ENCODE results near the gene ANKRD35.
"Not testable (repeated sequence)": the region's sequence is repeated elsewhere in the genome, so short reads cannot be mapped to it uniquely, and the experiment has no call there.

ANKRD35 gene, protein sequence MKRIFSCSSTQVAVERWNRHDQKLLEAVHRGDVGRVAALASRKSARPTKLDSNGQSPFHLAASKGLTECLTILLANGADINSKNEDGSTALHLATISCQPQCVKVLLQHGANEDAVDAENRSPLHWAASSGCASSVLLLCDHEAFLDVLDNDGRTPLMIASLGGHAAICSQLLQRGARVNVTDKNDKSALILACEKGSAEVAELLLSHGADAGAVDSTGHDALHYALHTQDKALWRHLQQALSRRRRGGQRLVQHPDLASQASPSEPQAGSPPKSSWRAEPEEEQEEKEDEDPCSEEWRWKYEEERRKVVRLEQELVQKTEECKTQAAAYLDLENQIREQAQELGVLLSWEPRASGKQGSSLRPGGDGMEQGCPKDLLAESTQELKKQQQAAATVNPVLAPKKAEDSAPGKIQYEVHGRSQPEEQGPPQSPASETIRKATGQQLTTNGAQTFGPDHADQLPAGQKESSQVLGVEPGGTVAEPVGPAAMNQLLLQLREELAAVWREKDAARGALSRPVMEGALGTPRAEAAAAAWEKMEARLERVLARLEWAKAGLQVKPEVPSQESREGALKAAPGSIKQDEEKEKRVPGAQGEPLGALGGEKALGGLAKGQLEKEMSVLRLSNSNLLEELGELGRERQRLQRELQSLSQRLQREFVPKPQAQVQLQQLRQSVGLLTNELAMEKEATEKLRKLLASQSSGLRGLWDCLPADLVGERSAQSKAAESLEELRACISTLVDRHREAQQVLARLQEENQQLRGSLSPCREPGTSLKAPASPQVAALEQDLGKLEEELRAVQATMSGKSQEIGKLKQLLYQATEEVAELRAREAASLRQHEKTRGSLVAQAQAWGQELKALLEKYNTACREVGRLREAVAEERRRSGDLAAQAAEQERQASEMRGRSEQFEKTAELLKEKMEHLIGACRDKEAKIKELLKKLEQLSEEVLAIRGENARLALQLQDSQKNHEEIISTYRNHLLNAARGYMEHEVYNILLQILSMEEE

DNA sequence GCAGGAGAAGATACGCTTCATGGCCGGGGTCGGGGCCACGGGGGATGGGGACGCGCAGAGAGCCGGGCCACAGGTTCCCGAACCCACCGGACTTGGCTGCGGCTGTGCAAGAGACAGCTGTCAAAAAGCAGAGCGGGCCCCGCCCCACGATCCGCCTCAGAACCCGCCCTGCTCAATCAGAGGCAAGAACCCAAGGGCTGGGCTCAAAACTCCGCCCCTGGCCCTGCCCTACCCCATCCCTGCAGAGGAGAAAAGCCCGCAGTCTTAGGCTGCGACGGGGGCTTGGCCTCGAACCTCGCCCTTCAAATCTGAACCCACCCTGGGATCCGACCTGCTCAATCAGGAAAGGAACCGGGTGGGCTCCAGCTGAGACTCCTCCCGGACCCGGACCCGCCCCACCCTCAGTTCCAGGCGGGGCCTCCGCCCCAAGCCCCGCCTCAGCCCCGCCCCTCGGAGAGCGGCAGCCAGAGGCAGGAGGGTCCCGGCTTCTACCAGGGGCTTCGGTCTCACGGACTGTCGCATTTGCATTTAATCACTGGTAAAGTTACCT, at the start of gene ANKRD35:
Gene ANKRD35 (minus strand): TSS at position 129 of the 550 bp plus-strand sequence. CDS start 108 bp downstream, at position 21.
- peak; percentile 90 for DNase-seq

DNA sequence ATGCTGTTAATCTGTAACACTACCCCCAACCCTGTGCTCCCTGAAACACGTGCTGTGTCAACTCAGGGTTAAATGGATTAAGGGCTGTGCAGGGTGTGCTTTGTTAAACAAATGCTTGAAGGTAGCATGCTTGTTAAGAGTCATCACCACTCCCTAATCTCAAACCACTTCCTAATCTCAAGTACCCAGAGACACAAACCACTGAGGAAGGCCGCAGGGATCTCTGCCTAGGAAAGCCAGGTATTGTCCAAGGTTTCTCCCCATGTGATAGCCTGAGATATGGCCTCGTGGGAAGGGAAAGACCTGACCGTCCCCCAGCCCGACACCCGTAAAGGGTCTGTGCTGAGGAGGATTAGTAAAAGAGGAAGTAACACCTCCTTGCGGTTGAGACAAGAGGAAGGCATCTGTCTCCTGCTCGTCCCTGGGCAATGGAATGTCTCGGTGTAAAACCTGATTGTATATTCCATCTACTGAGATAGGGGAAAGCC, 46.9 kb upstream of the ANKRD35 start:
- not testable (repeated sequence) for DNase-seq

DNA sequence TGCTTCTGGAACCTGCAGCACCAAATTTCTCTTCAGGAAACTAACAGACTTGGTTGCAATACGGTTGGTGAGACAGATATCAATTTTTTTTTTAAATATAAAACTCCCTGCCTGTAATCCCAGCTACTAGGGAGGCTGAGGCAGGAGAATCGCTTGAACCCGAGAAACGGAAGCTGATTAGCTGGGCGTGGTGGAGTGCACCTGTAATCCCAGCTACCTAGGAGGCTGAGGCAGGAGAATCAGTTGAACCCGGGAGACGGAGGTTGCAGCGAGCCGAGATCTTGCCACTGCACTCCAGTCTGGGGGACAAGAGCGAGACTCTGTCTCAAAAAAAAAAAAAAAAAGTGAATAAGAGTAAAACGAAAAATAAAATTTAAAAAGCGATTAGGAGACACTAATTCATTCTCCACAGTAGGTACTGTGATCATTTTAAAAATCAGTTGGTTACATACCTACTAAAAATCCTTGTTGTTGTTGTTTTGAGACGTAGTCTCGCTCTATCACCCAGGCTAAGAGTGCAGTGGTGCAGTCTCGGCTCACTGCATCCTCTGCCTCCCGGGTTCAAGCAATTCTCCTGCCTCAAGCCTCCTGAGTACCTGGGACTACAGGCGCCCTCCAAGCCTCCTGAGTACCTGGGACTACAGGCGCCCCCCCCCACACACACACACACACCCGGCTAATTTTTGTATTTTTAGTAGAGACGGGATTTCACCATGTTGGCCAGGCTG, 42.4 kb upstream of the ANKRD35 start:
- no peak for DNase-seq

DNA sequence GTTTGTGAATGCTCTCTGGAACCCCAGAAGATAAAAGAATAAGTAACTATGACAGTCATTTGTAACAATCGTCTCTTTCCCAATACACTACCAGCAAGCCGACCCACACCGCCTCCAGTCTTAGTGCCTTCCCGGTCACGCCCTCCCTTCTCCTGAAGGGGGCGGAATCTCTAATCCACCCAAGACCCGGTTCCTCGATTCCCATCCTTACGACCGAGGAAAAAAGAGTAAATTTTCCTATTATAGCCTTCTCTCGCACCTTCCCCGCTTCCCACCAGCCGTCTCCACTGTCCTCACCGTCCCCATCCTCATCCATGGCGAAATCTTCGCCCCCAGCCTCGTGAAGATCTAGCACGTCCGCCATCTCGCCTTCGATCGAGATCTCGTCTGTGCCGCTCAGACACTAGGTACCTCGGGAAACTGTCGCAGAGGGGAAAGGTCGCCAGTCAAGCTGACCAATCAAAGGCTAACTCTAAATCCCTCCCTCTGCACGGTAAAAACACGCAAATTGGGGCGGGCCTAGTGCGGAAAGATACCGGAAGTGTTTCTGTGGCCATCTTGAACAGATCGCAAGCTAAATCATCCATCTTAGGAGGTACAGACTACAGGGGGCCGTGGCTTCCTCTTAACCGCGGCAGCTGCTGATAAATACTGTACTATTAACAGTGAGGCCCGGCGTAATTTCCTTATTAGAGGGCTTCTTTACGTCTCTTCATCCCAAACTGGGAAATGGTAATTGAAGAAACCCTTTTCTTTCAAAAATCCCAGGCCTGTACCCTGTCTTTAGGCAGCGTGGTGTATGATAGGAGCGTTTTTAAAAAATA, 41.6 kb upstream of the ANKRD35 start, which contains the start of gene RBM8A:
Gene RBM8A (minus strand): TSS at position 422 of the 824 bp plus-strand sequence. CDS start 58 bp downstream, at position 364.
- DNase-seq, result peak; percentile 85

DNA sequence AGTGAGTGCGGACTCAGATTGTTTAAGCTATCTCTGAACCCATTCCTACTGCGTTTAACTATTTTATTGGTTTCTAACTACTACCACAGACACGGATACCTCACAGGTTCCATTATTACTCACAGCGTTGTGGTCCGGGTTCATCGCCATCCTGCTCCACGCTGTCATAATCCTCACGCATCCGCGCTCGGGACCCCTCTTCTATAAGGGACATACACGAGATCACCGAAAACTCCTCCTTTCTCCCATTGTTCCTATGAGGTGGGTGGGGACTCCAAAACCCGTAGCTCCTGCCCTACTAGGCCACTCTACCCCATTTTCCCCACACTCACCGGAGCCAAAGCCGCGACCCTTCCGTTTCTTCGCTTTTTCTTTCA, 41.0 kb upstream of the ANKRD35 start:
- DNase-seq, result peak; percentile 49

DNA sequence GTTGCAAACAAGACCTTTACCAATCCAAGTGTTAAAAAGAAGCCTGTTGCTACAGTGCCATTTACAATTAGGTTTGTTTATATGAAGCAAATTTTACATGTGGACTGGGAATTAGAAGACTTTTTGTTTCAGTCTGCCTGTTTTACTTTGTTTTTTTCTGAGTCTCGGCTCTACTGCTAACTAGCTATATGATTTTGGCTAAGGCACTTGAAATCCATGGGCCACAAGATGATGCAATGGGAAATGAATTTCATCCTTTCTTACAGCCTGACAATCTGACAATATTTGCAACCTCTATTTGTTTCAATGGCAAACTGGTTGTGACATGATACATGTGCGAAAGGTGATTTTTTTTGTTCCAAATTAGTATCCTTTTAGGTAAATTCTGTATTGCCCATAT, 36.6 kb upstream of the ANKRD35 start:
- DNase-seq, result no peak

DNA sequence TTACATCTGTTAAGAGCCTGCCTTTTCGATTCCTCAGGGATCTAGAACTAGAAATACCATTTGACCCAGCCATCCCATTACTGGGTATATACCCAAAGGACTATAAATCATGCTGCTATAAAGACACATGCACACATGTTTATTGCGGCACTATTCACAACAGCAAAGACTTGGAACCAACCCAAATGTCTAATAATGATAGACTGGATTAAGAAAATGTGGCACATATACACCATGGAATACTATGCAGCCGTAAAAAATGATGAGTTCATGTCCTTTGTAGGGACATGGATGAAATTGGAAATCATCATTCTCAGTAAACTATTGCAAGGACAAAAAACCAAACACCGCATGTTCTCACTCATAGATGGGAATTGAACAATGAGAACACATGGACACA, 34.6 kb upstream of the ANKRD35 start:
- not testable (repeated sequence) for DNase-seq

DNA sequence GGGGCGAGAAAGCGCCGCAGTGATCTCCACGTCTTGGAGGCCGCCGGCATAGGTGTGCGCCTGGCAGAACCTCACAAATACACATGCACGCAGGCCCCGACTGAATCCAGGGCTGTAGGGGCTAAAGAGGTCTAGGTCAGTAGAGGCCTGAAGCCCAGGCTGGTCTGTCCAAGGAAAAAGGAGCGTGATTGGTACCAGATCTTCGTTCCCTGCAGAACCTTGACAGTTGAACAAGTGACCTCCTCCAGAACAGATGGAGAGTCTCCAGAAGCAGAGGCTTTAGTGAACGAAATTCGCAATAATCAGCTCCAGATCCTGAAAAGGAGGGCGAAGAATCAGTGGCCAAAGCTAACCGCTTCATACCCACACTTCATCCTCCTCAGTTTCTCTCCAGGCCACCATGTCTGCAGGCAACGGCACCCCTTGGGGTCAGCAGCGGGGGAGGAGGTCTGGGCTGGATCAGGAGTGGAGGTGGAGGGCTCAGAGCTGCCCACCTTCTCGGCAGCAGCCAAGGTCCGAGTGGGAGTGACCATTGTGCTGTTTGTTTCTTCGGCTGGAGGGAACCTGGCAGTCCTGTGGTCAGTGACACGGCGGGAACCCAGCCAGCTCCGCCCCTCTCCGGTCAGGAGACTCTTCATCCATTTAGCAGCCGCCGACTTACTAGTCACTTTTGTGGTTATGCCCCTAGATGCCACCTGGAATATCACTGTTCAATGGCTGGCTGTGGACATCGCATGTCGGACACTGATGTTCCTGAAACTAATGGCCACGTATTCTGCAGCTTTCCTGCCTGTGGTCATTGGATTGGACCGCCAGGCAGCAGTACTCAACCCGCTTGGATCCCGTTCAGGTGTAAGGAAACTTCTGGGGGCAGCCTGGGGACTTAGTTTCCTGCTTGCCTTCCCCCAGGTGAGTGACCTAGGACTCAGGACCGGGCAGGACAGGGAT, 33.6 kb upstream of the ANKRD35 start:
- DNase-seq, result no peak

DNA sequence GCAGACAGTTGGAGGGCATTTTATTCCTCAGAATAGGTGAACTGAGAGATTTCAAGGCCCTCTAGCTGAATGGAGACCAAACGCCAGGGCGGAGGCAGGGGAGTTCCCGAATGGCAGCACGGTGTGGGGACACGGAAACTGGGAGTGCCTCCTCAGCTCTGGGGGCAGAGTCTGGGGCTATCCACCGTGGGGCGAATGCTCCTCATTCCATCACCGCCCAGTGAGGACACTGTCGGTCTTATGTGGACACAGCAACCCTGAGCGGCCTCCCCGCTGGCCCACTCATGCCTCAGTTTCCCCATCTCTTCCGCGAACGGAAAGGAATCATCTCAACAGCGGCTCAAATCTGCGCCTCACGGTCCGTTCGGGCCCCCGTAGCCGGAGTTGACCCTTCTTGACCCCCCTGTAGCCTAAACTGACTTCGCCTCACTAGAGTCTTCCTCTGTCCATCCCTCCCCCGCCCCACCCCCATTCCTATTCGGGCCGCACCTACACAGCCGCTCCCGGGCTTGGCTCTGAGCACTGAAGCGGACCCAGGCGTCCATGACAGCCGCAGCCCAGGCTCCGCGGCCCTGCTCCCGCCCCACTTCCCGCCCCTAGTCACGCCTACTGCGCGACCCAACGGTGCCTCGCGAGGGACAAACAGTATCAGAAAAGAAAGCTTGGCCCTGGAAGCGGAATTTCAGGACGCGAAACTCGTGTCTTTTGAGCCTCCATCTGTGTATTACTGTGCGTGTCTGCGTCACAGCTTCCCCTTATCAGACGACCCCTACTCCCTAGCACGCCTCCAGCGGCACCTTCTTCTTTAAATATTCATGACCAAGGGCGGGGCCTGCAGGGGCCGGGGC, 32.7 kb upstream of the ANKRD35 start, which contains the start of gene PEX11B:
Gene PEX11B (minus strand): TSS at position 574 of the 848 bp plus-strand sequence. CDS start 29 bp downstream, at position 545.
- peak; percentile 90 for DNase-seq

DNA sequence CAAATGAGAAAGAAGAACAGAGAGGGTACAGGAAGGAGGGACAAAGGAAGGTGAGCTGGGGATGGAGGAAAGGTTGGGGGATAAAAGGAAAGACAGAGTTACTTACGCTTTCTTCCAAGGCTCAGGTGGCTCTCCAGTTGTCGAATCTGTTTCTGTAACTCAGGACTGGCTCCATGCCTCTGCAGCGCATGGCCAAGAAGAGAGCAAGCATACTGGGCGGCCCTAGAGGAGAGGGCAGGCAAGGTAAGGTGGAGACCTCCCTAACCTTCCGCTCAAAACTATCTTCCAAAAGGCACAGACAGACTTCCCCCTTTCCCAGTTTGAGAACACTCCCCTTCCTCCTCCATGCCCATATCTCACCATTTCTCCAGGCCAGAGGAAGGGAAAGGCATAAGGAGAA, 31.9 kb upstream of the ANKRD35 start:
- no peak for DNase-seq

DNA sequence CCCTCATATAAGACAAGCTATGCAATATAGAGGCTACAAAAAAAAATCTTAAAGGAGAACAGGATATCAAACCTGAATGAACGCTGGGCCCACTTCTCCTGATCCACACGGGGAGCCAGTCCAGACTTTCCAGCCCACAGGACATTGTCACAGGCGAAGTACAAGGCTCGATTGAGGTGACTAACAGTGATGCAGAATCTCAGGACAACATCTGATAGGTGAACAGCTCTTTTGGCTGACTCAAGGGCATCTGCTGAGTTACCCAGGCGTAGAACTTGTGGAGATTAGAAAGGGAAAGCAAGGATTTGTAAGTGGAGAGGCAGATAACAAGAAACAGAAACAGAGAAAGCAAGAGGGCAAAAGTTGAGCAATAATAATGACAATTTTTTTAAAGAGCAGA, 31.1 kb upstream of the ANKRD35 start:
- no peak for DNase-seq

DNA sequence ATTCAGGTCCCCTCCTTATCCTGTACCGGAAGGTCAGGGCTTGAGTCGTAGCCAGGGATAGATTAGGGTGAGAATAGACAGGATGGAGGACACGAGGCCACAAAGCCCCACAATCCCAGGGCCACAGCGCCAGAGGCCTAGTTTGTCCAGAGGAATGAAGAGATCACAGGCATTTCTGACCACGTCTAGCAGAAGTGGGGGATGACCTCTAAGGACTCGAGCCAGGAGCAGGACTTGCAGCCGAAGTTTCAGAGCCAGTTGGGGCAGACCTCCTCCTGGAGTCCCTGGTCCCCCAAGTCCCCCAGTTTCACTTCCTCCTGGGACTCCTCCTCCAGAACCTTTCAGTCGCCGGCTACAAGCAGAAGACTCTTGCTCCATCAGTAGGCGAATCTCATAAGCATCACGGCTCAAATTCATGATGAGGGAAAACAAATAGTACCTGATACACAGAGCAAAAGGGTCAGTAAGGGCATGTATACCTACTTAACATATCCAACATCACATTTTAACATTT, 26.5 kb upstream of the ANKRD35 start:
- DNase-seq, result no peak

DNA sequence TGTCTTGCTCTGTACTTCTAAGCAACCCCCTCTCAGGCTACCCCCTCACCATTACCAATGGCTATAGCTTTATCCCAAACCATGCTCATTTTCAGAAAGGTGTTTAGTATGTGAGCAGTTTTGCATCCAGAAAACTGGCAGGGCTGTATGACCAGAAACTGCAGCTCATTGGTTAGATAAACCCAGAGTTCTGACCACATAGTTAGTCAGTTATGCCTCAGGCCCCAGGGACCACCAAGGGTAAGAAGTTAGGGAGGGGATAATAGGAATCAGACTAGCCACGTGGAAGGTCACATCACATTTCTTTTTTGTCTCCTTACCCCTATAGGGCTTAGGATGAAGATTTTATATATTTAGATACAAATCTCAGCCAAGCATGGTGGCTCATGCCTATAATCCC, 23.0 kb upstream of the ANKRD35 start:
- DNase-seq, result no peak

DNA sequence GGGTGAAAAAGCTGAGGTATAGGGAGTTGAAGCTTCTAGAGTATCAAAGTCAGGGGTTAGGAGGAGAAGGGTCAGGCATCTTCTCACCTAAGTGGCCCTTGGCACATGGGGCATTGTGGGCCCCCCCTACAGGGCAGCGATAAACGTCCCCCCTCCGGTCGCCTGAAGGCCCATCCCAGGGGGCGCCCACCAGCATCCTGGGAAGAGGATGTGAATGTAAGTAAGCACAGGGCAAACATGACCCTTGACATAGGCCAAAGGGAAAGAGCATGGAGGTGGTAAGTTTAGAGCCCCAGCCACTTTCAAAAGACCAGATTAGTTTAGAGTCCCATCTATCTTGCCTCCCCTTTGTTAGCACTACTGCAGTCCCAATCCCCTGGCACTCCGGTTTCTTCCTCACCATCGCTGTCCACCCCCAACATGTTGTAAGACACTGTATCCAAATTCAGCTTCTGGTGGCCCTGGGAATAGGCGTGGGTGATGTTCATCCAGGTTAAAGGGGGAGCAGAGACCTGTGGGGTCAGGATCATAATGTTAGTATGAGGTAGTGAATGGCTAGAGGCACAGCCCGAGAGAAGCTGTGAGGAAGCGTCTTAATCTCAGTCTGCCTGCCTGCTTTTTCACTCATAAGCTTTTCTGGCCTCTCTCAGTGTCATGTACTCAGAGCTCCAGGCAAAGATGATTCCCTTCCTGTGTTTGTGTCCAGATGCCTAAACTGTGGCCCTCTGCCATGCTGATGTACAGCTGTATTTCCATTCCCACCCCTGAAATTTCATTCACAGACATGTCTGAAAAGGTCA, 21.5 kb upstream of the ANKRD35 start:
- no peak for DNase-seq

DNA sequence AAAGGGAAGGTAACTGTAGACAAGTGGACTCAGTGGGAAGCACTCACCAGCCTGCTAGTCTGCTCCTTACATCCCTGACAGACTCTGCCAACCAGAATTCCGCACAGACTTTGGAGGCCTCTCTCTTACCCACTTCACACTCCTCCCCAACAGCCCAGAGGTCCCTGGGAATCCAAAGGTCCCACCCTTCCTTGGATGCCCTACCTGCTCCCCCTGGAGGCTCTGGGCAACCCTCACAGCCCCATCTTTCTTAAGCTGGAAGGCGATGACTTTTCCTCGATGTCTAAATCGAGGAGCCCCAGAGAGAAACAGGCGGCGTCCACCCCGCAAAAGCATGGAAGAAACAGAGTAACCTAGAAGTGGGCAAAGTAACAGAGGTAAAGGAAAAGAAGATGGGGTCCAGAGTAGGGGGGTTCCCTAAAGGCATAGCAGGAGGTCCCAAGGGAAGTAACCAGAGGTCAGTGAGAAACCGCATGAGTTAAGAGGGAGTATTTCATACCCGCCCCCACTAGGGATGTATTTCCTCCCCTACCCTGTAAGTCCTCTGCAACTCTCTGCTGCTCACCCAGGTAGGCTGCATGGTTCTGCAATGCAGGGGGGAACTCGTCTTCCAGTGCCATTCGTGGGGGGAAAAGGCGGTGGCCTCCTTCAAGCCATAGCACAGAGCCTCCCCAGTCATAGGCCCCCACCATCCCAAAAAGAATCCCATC, 15.8 kb upstream of the ANKRD35 start:
- DNase-seq, result no peak

DNA sequence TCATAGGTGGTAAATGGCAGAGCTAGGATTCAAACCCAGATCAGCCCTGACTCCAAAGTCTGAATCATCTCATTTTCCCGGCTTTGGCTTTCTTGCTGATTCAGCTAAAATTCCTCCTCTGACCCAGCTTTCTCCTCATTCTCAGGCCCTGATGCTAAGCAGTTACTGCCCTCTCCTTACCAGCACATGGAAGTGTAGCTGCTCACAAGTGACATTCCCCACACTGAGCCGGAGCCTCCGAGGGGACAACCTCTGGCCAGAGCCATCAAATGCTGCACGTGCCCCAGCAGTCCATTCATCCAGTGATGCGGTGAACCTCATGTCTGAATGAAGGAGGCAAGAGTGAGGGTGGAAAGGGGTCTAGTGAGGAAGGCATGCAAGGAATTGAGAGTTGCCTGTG, 13.1 kb upstream of the ANKRD35 start:
- no peak for DNase-seq

DNA sequence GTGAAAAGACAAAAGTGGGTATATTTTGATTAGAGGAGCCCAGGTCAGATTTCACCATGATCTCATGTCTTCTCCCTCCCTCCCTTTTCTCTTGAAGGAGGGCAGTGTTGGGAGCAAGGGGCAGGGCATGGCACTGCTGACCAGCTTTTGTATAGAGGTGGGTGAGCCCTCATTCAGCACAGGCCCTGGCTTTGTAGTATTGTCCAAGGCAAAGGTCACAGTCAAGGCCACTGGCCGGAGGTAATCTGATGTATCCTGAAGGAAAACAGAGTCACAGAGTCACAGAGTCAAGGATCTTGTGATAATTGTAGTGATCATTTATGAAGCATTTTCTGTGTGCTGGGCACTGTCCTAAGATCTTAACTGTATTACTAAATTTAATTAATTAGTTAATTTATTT, 12.3 kb upstream of the ANKRD35 start:
- no peak for DNase-seq

All from activated CD4-positive, CD25-positive, alpha-beta regulatory T cell treated with anti-CD3 and anti-CD28 coated beads, Interleukin-2, amount 50 U/mL, for 72 hours (primary cell).